GM23338 (cell line): Measurements from ENCODE around the gene THAP5. TPM values are rescaled to one million over a fixed set of nuclear protein-coding genes. Genes with fewer than 3 reads are reported as not detected.
"Not testable (repeated sequence)": the region's sequence is repeated elsewhere in the genome, so short reads cannot be mapped to it uniquely, and the experiment has no call there.

Experiments used
- ATAC-seq: fragments of 200-7000 bp; cut with Tn5 transposase; 3 replicates; pipeline ENCODE4 v1.9.1; 2020
- DNase-seq: peaks from one replicate; pipeline ENCODE4 v3.0.0-alpha.2; 2015; ENCODE audit warnings: low spot score
- H2AFZ ChIP-seq: fragments of 200-600 bp; sonication (generic); 2 replicates; pipeline ENCODE4 v1.8.0; 2016; ENCODE audit warnings: antibody characterized with exemption, mild to moderate bottlenecking, moderate library complexity
- H3F3A ChIP-seq: fragments of 200-600 bp; sonication (generic); replicated peaks from 2 replicates; pipeline ENCODE4 v1.8.0; 2017; ENCODE audit warnings: antibody characterized with exemption, mixed run types, low read depth
- H3K27ac ChIP-seq: fragments of 200-600 bp; sonication (generic); 2 replicates; pipeline ENCODE4 v1.6.1; 2016; ENCODE audit warnings: low read depth
- H3K27me3 ChIP-seq: fragments of 200-600 bp; sonication (generic); 2 replicates; pipeline ENCODE4 v1.8.0; 2016; ENCODE audit warnings: mild to moderate bottlenecking, mixed run types, moderate library complexity; ENCODE audit not compliant: insufficient read depth
- H3K36me3 ChIP-seq: fragments of 200-600 bp; sonication (generic); 2 replicates; pipeline ENCODE4 v1.8.0; 2016; ENCODE audit warnings: mild to moderate bottlenecking; ENCODE audit not compliant: insufficient read depth
- H3K4me1 ChIP-seq: fragments of 200-600 bp; sonication (generic); 2 replicates; pipeline ENCODE4 v1.8.0; 2016; ENCODE audit warnings: mild to moderate bottlenecking, moderate library complexity; ENCODE audit not compliant: insufficient read depth
- H3K4me2 ChIP-seq: fragments of 200-600 bp; sonication (generic); 2 replicates; pipeline ENCODE4 v1.7.1; 2017; ENCODE audit warnings: mixed run types
- H3K4me3 ChIP-seq: fragments of 200-600 bp; sonication (generic); 2 replicates; pipeline ENCODE4 v1.6.1; 2016; ENCODE audit warnings: mixed run types
- H3K79me2 ChIP-seq: fragments of 200-600 bp; sonication (generic); replicated peaks from 2 replicates; pipeline ENCODE4 v1.8.0; 2017; ENCODE audit warnings: mild to moderate bottlenecking; ENCODE audit not compliant: insufficient read depth
- H3K9me2 ChIP-seq: fragments of 200-600 bp; sonication (generic); 2 replicates; pipeline ENCODE4 v1.8.0; 2017; ENCODE audit not compliant: insufficient read depth
- H4K20me1 ChIP-seq: fragments of 200-600 bp; sonication (generic); replicated peaks from 2 replicates; pipeline ENCODE4 v1.8.0; 2017; ENCODE audit warnings: mild to moderate bottlenecking; ENCODE audit not compliant: insufficient read depth
- H3K27ac Mint-ChIP-seq: 2 replicates; pipeline ENCODE4 v1.8.0; 2020; ENCODE audit warnings: inconsistent platforms, mild to moderate bottlenecking, moderate library complexity, mixed read lengths
- H3K27me3 Mint-ChIP-seq: 3 replicates; pipeline ENCODE4 v1.8.0; 2022; ENCODE audit warnings: low read depth, mild to moderate bottlenecking, moderate library complexity, mixed read lengths, inconsistent platforms; ENCODE audit not compliant: insufficient read depth, poor library complexity
- H3K36me3 Mint-ChIP-seq: 3 replicates; pipeline ENCODE4 v1.8.0; 2021; ENCODE audit warnings: low read depth, mild to moderate bottlenecking, inconsistent platforms, moderate library complexity, mixed read lengths
- H3K4me1 Mint-ChIP-seq: 3 replicates; pipeline ENCODE4 v1.8.0; 2020; ENCODE audit warnings: mild to moderate bottlenecking, inconsistent platforms, mixed read lengths
- H3K4me3 Mint-ChIP-seq: 3 replicates; pipeline ENCODE4 v1.8.0; 2021; ENCODE audit warnings: moderate library complexity, mild to moderate bottlenecking, inconsistent platforms, mixed read lengths
- H3K9me3 Mint-ChIP-seq: 3 replicates; pipeline ENCODE4 v1.8.0; 2020; ENCODE audit warnings: moderate library complexity, mild to moderate bottlenecking, inconsistent platforms, mixed read lengths
- CTCF ChIP-seq, 2 experiments: fragments of 200-600 bp in 1 of 2; sonication (generic) in 1 of 2; conservative IDR thresholded peaks; 2 replicates each; pipeline versions ENCODE4 v1.5.1 to v1.6.1; 2016 to 2017; ENCODE audit warnings: antibody characterized with exemption in 2 of 2, low read depth in 2 of 2, mild to moderate bottlenecking in 2 of 2, moderate library complexity in 1 of 2
- EZH2 ChIP-seq: fragments of 200-600 bp; sonication (generic); IDR thresholded peaks from one replicate; pipeline ENCODE4 v1.8.0; 2017; ENCODE audit warnings: antibody characterized with exemption, mild to moderate bottlenecking, low read depth; ENCODE audit not compliant: unreplicated experiment
- EZH2phosphoT487 ChIP-seq: fragments of 200-600 bp; sonication (generic); IDR thresholded peaks from one replicate; pipeline ENCODE4 v1.8.1; 2018; ENCODE audit warnings: antibody characterized with exemption; ENCODE audit not compliant: unreplicated experiment
- JUNB ChIP-seq: IDR thresholded peaks from one replicate; pipeline ENCODE4 v1.6.1; 2016; ENCODE audit warnings: antibody characterized with exemption; ENCODE audit not compliant: unreplicated experiment
- NANOG ChIP-seq: IDR thresholded peaks from 2 replicates; pipeline ENCODE4 v1.6.1; 2016; ENCODE audit warnings: antibody characterized with exemption, borderline replicate concordance
- STAT1 ChIP-seq: IDR thresholded peaks from one replicate; pipeline ENCODE4 v1.6.1; 2016; ENCODE audit warnings: antibody characterized with exemption; ENCODE audit not compliant: unreplicated experiment
- ZNF331 ChIP-seq: fragments of 250-450 bp; sonication (Bioruptor Pico); IDR thresholded peaks from 2 replicates; pipeline ENCODE4 v1.5.0; 2020; ENCODE audit warnings: low read depth, mild to moderate bottlenecking, moderate library complexity
- polyA plus RNA-seq: library from polyadenylated mRNA; unstranded; fragments of >200 nt; fragmentation: Nextera tagmentation; extraction: Ambion mirVana; gene quantifications from 2 replicates; pipeline ENCODE4 v1.2.1, GENCODE V29; 2016
- total RNA-seq: library from RNA; depleted of rRNA; stranded (reverse); fragments of >200 nt; shearing (Covaris generic); gene quantifications from 2 replicates; pipeline ENCODE4 v1.2.3, GENCODE V29; 2014

THAP5 gene
- total and polyA plus RNA-seq, 2 experiments from 2014 or later, result 18.2 to 32.3 TPM

GRCh38 chr7:108541478-108541877, 28.0 kb downstream of the THAP5 start:
- ATAC-seq, result peak; percentile 88
- Histone ChIP-seq H3K9me2 (no peaks in the 10 kb centered on the region), H3K79me2 (no peaks in the 10 kb centered on the region), H2AFZ (no peak overlapping the region), H3K27me3 (no peaks in the 10 kb centered on the region), H3K4me1 (peaks cover 8% of the 10 kb centered on the region; the same call in 1 of the 2 replicates), H3K4me3 (no peak overlapping the region), H3F3A (no peaks in the 10 kb centered on the region), H3K36me3 (no peaks in the 10 kb centered on the region), H4K20me1 (no peaks in the 10 kb centered on the region), H3K4me2 (peak overlapping the region; percentile 48), H3K27ac (no peak overlapping the region)
- Mint-ChIP-seq H3K4me3 (peak overlapping the region; percentile 0; the same call in 1 of the 3 replicates), H3K4me1 (peaks cover 13% of the 10 kb centered on the region; the same call in 2 of the 3 replicates), H3K36me3 (peaks cover 5% of the 10 kb centered on the region; the same call in 2 of the 3 replicates), H3K9me3 (peaks cover 7% of the 10 kb centered on the region), H3K27ac (no peak overlapping the region), H3K27me3 (peaks cover 2% of the 10 kb centered on the region)
- DNase-seq, result peak; percentile 76
- peak; percentile 67; the same call in 1 of the 2 replicates for TF ChIP-seq NANOG
- no peak for TF ChIP-seq EZH2

GRCh38 chr7:108538685-108539084, 30.8 kb downstream of the THAP5 start:
- H3K4me3 Mint-ChIP-seq, result not testable (repeated sequence)

GRCh38 chr7:108538236-108538635, 31.3 kb downstream of the THAP5 start:
- not testable (repeated sequence) for H3K79me2 ChIP-seq, H3K4me2 ChIP-seq, H3K4me3 ChIP-seq, H2AFZ ChIP-seq, H3K27ac ChIP-seq, H3K27me3 ChIP-seq, H3K9me3 Mint-ChIP-seq, H3K4me3 Mint-ChIP-seq, H3K36me3 ChIP-seq, ATAC-seq, H3K27me3 Mint-ChIP-seq, H3K36me3 Mint-ChIP-seq, H3F3A ChIP-seq, H3K9me2 ChIP-seq, H4K20me1 ChIP-seq, H3K27ac Mint-ChIP-seq, H3K4me1 ChIP-seq, DNase-seq
- H3K4me1 Mint-ChIP-seq, result peaks cover 13% of the 10 kb centered on the region; the same call in 2 of the 3 replicates

More at GRCh38 chr7:108538685-108539084, 30.8 kb downstream of the THAP5 start:
- H3K36me3 Mint-ChIP-seq, H3F3A ChIP-seq, H3K4me1 ChIP-seq, H4K20me1 ChIP-seq, H3K27me3 ChIP-seq, H3K27ac Mint-ChIP-seq, H3K4me3 ChIP-seq, DNase-seq, H3K9me3 Mint-ChIP-seq, H3K27ac ChIP-seq, H3K27me3 Mint-ChIP-seq, H3K79me2 ChIP-seq, ATAC-seq, H3K9me2 ChIP-seq, H2AFZ ChIP-seq, H3K36me3 ChIP-seq, H3K4me2 ChIP-seq: not testable (repeated sequence)
- H3K4me1 Mint-ChIP-seq, result peaks cover 13% of the 10 kb centered on the region; the same call in 2 of the 3 replicates

- H4K20me1 ChIP-seq, result no peaks in the 10 kb centered on the region
- H3K9me2 ChIP-seq, result no peaks in the 10 kb centered on the region
- Mint-ChIP-seq H3K36me3 (peaks cover 5% of the 10 kb centered on the region; the same call in 2 of the 3 replicates), H3K27me3 (no peaks in the 10 kb centered on the region), H3K4me1 (peaks cover 11% of the 10 kb centered on the region; the same call in 2 of the 3 replicates), H3K27ac (no peak overlapping the region), H3K9me3 (peaks cover 7% of the 10 kb centered on the region), H3K4me3 (no peak overlapping the region)
- no peak overlapping the region for H3K4me2 ChIP-seq
- H2AFZ ChIP-seq, result no peak overlapping the region
- H3K36me3 ChIP-seq, result no peaks in the 10 kb centered on the region
- H3K79me2 ChIP-seq, result no peaks in the 10 kb centered on the region
- 0 out of 2 replicates have a peak, but pooled peaks cover 4% of the 10 kb centered on the region for H3K4me1 ChIP-seq
- no peaks in the 10 kb centered on the region for H3K27me3 ChIP-seq
- no peaks in the 10 kb centered on the region for H3F3A ChIP-seq
- ATAC-seq (no peak), DNase-seq (no peak)
- H3K27ac ChIP-seq, result no peak overlapping the region
- no peak overlapping the region for H3K4me3 ChIP-seq
- TF ChIP-seq ZNF331 (CRISPR knock-in tag), result no peak
- no peak for TF ChIP-seq EZH2
- TF ChIP-seq STAT1, result no peak
- TF ChIP-seq JUNB, result no peak
- TF ChIP-seq CTCF (conservative IDR thresholded peaks at IDR 0.05; ENCODE audit: low read depth in 2 of 2), result no peak
- TF ChIP-seq EZH2phosphoT487, result no peak
These were observed 32.3 kb downstream of the THAP5 start for GRCh38 chr7:108537229-108537628.
